GM23248 (cell line): ENCODE results near the gene CES3. TPM values are rescaled to one million over a fixed set of nuclear protein-coding genes. Genes with fewer than 3 reads are reported as not detected.

Source experiments
- DNase-seq: peaks from one replicate; pipeline ENCODE4 v3.0.0-alpha.2; 2015
- H2AFZ ChIP-seq: fragments of 200-600 bp; sonication (generic); 2 replicates; pipeline ENCODE4 v1.6.1; 2016; ENCODE audit warnings: antibody characterized with exemption
- H3F3A ChIP-seq: fragments of 200-600 bp; sonication (generic); 2 replicates; pipeline ENCODE4 v1.6.1; 2016; ENCODE audit warnings: mild to moderate bottlenecking, antibody characterized with exemption, mixed run types; ENCODE audit not compliant: insufficient read depth
- H3K27ac ChIP-seq: fragments of 200-600 bp; sonication (generic); 2 replicates; pipeline ENCODE4 v1.5.1; 2016; ENCODE audit warnings: mild to moderate bottlenecking
- H3K27me3 ChIP-seq: fragments of 200-600 bp; sonication (generic); replicated peaks from 2 replicates; pipeline ENCODE4 v1.6.1; 2016; ENCODE audit warnings: mild to moderate bottlenecking; ENCODE audit not compliant: insufficient read depth
- H3K36me3 ChIP-seq: fragments of 200-600 bp; sonication (generic); 2 replicates; pipeline ENCODE4 v1.6.1; 2016; ENCODE audit warnings: low read depth, mild to moderate bottlenecking
- H3K4me1 ChIP-seq: fragments of 200-600 bp; sonication (generic); 2 replicates; pipeline ENCODE4 v1.6.1; 2016; ENCODE audit warnings: mild to moderate bottlenecking; ENCODE audit not compliant: insufficient read depth
- H3K4me2 ChIP-seq: fragments of 200-600 bp; sonication (generic); one replicate; pipeline ENCODE4 v1.6.1; 2016; ENCODE audit warnings: mild to moderate bottlenecking; ENCODE audit not compliant: unreplicated experiment
- H3K4me3 ChIP-seq: fragments of 200-600 bp; sonication (generic); 2 replicates; pipeline ENCODE4 v1.5.1; 2016; ENCODE audit warnings: mild to moderate bottlenecking
- H3K79me2 ChIP-seq: fragments of 200-600 bp; sonication (generic); 2 replicates; pipeline ENCODE4 v1.6.1; 2016; ENCODE audit warnings: mild to moderate bottlenecking; ENCODE audit not compliant: insufficient read depth
- H3K9ac ChIP-seq: fragments of 200-600 bp; sonication (generic); 2 replicates; pipeline ENCODE4 v1.6.1; 2016; ENCODE audit warnings: mild to moderate bottlenecking
- H3K9me2 ChIP-seq: fragments of 200-600 bp; sonication (generic); 2 replicates; pipeline ENCODE4 v1.6.1; 2016; ENCODE audit warnings: mixed run types, mild to moderate bottlenecking, moderate library complexity; ENCODE audit not compliant: insufficient read depth
- H3K9me3 ChIP-seq: fragments of 200-600 bp; sonication (generic); one replicate; pipeline ENCODE4 v1.6.1; 2017; ENCODE audit warnings: low read depth
- H4K20me1 ChIP-seq: fragments of 200-600 bp; sonication (generic); 2 replicates; pipeline ENCODE4 v1.6.0; 2016; ENCODE audit not compliant: insufficient read depth
- EZH2 ChIP-seq: fragments of 200-600 bp; sonication (generic); IDR thresholded peaks from 2 replicates; pipeline ENCODE4 v1.6.1; 2018; ENCODE audit warnings: antibody characterized with exemption, mild to moderate bottlenecking; ENCODE audit not compliant: insufficient read depth, poor library complexity, severe bottlenecking
- EZH2phosphoT487 ChIP-seq: fragments of 200-600 bp; sonication (generic); IDR thresholded peaks from 2 replicates; pipeline ENCODE4 v1.6.1; 2018; ENCODE audit warnings: antibody characterized with exemption, moderate library complexity, mild to moderate bottlenecking, low read depth; ENCODE audit not compliant: insufficient read depth
- WGBS, 2 experiments: methylation state at CpG; one replicate each; pipeline ENCODE4 v1.1.6; 2015 to 2017; ENCODE audit warnings: low lambda C conversion rate in 2 of 2, low coverage in 1 of 2; ENCODE audit errors: missing lambda C conversion rate in 2 of 2; 5-methylcytosine and 5-hydroxymethylcytosine counted together
- in situ Hi-C: fragments of 300-500 bp; cut with MboI; formaldehyde crosslinking; loops from 2 replicates; pipeline ENCODE4 v1.15.0; 2020
- polyA plus RNA-seq: library from polyadenylated mRNA; unstranded; fragments of >200 nt; fragmentation: Nextera tagmentation; extraction: Ambion mirVana; gene quantifications from 2 replicates; pipeline ENCODE4 v1.2.1, GENCODE V29; 2016
- total RNA-seq: library from RNA; depleted of rRNA; stranded (reverse); fragments of >200 nt; shearing (Covaris generic); gene quantifications from 2 replicates; pipeline ENCODE4 v1.2.3, GENCODE V29; 2014

Gene CES3
- total and polyA plus RNA-seq, 2 experiments from 2014 or later: not detected

DNA sequence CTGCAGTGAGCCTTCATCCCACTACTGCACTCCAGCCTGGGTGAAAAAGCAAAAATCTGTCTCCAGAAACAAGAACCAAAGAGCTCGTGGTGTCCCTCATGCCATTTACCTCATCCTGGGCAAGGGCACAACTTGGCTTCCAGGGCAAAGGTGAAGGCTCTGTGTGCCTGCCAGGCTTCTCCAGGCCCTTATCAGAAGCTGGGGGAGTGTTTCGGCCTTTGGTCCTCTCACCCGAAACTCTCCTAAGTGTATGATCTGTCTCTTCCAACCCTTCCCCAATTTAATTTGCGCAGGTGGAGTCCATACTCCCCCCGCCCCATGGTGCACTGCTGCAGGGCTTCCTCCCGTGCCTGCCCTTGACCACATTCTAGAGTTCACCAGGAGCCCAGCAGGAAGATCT lies 24.6 kb upstream of the CES3 start:
- Histone ChIP-seq H2AFZ (no peak overlapping the region), H3K27ac (no peak overlapping the region), H3K4me2 (no peak overlapping the region), H3K4me3 (peak overlapping the region; percentile 84), H3K9ac (no peak overlapping the region), H3K27me3 (no peaks in the 10 kb centered on the region), H3K9me3 (no peaks in the 10 kb centered on the region), H3K79me2 (peaks cover 48% of the 10 kb centered on the region), H3F3A (no peaks in the 10 kb centered on the region), H3K9me2 (no peaks in the 10 kb centered on the region), H3K4me1 (peaks cover 14% of the 10 kb centered on the region; the same call in 1 of the 2 replicates), H3K36me3 (peaks cover 3% of the 10 kb centered on the region; the same call in 1 of the 2 replicates), H4K20me1 (no peaks in the 10 kb centered on the region; the same call in 1 of the 2 replicates)
- DNase-seq: no peak
- in situ Hi-C loops: no loop called here
- TF ChIP-seq EZH2 (no peak), EZH2phosphoT487 (no peak)
- WGBS, 2 experiments: 86 to 93% methylated on average over 6 of the region's 6 CpGs

DNA sequence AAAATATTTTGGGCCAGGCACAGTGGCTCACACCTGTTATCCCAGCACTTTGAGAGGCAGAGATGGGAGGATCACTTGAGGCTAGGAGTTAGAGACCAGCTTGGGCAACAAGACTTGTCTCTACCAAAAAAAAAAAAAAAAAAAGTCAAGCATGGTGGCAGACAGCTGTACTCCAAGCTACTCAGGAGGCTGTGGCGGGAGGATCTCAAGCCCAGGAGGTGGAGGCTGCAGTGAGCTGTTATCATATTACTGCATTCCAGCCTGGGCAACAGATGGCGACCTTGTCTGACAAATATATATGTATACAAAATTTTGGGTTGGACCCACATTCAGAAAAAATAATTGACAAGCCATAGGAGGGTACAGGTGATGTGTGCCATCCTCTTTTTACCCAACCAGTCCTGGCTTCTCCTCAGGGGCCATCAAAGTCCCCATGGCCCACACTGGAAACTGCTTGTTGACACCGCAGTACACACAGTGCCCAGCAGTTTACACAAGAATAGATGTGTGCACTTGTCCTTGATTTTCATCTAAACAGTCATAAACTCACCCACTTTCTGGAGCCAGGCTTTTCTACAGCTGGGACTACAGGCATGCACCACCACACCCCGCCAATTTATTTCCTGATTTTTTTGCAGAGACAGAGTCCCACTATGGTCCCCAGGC lies 24.0 kb upstream of the CES3 start:
- peaks cover 48% of the 10 kb centered on the region for H3K79me2 ChIP-seq
- no peak overlapping the region for H2AFZ ChIP-seq
- peaks cover 14% of the 10 kb centered on the region; the same call in 1 of the 2 replicates for H3K4me1 ChIP-seq
- no peaks in the 10 kb centered on the region; the same call in 1 of the 2 replicates for H4K20me1 ChIP-seq
- H3K27ac ChIP-seq: no peak overlapping the region
- no peaks in the 10 kb centered on the region for H3F3A ChIP-seq
- DNase-seq: no peak
- TF ChIP-seq EZH2phosphoT487 (no peak), EZH2 (no peak)
- H3K9me3 ChIP-seq: no peaks in the 10 kb centered on the region
- H3K9ac ChIP-seq: no peak overlapping the region
- H3K36me3 ChIP-seq: peaks cover 6% of the 10 kb centered on the region; the same call in 1 of the 2 replicates
- H3K27me3 ChIP-seq: no peaks in the 10 kb centered on the region
- H3K9me2 ChIP-seq: no peaks in the 10 kb centered on the region
- WGBS, 2 experiments: 89 to 93% methylated on average over 4 of the region's 4 CpGs
- no peak overlapping the region for H3K4me2 ChIP-seq
- H3K4me3 ChIP-seq: no peak overlapping the region
- in situ Hi-C loops: no loop called here

DNA sequence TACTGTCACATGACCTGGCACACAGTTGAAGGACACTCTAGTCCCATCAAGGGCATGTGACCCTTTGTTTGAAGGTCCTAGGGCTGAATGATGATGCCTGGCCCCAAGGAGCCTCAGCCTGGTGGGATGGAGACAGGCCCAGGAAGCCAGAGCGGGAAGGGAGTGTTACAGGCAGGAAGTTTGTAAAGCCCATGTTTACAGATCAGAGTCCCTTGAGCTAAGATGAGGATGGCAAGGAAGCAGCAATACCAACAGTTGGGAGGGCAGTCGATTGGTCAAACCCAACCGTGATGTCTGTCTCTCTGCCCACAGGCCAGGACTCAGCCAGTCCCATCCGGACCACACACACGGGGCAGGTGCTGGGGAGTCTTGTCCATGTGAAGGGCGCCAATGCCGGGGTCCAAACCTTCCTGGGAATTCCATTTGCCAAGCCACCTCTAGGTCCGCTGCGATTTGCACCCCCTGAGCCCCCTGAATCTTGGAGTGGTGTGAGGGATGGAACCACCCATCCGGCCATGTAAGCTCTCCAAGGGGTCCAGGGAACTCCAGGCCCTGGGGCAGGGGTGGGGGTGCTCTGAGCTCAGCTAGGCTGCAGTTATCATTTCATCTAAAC lies 23.2 kb upstream of the CES3 start:
- no peaks in the 10 kb centered on the region; the same call in 1 of the 2 replicates for H4K20me1 ChIP-seq
- whole genome bisulfite sequencing, 2 experiments: 92 to 99% methylated on average over 10 of the region's 10 CpGs
- H3K36me3 ChIP-seq: peaks cover 7% of the 10 kb centered on the region; the same call in 1 of the 2 replicates
- in situ Hi-C loops: no loop called here
- no peak for DNase-seq
- H3K4me1 ChIP-seq: peaks cover 11% of the 10 kb centered on the region; the same call in 1 of the 2 replicates
- H3K9ac ChIP-seq: no peak overlapping the region
- no peaks in the 10 kb centered on the region for H3K9me2 ChIP-seq
- no peaks in the 10 kb centered on the region for H3F3A ChIP-seq
- no peak overlapping the region for H3K27ac ChIP-seq
- no peaks in the 10 kb centered on the region for H3K27me3 ChIP-seq
- no peak overlapping the region for H3K4me2 ChIP-seq
- H3K4me3 ChIP-seq: no peak overlapping the region
- no peak overlapping the region for H2AFZ ChIP-seq
- no peaks in the 10 kb centered on the region for H3K9me3 ChIP-seq
- peaks cover 47% of the 10 kb centered on the region for H3K79me2 ChIP-seq
- TF ChIP-seq EZH2phosphoT487 (no peak), EZH2 (no peak)

DNA sequence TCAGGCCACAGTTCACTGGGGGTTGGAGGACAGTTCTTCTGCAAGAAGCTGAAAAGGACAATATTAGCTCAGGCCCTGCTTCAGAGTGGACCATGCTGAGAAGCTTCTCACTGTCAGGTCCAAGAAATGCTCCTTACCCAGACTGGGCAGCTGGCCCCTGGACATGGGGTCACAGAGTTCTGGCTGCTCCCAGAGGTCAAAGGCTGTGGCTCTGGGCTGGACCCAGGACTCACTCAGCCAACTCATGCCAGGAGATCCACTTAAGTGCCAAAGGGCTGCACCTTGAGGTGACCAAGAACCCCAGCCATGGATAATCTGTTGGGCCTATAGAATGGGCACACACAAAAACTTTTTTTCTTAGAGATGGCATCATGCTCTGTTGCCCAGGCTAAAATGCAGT lies 21.7 kb upstream of the CES3 start:
- Histone ChIP-seq H3K4me2 (no peak overlapping the region), H3K79me2 (peaks cover 34% of the 10 kb centered on the region), H3K27me3 (no peaks in the 10 kb centered on the region), H3K4me1 (0 out of 2 replicates have a peak, but pooled peaks cover 3% of the 10 kb centered on the region), H3F3A (no peaks in the 10 kb centered on the region), H3K27ac (no peak overlapping the region), H3K36me3 (peaks cover 7% of the 10 kb centered on the region; the same call in 1 of the 2 replicates), H3K4me3 (no peak overlapping the region), H4K20me1 (no peaks in the 10 kb centered on the region; the same call in 1 of the 2 replicates), H3K9me2 (no peaks in the 10 kb centered on the region), H3K9ac (no peak overlapping the region), H3K9me3 (no peaks in the 10 kb centered on the region), H2AFZ (no peak overlapping the region)
- no peak for DNase-seq
- in situ Hi-C loops: no loop called here
- TF ChIP-seq EZH2phosphoT487 (no peak), EZH2 (no peak)
